Jurkat, Clone E6-1 (cell line): ENCODE data around the gene TRAPPC1.
A peak's percentile ranks its signal among the peaks of the same experiment; 100 is the strongest.

Experiments used
- DNase-seq: peaks from one replicate; pipeline ENCODE4 v3.0.0-alpha.2; 2011; ENCODE audit warnings: low read depth, low spot score
- H3K4me3 ChIP-seq: 2 replicates; pipeline ENCODE4 v1.5.1; 2011; ENCODE audit warnings: mild to moderate bottlenecking, low read length, control low read depth, moderate library complexity

TRAPPC1 gene

DNA sequence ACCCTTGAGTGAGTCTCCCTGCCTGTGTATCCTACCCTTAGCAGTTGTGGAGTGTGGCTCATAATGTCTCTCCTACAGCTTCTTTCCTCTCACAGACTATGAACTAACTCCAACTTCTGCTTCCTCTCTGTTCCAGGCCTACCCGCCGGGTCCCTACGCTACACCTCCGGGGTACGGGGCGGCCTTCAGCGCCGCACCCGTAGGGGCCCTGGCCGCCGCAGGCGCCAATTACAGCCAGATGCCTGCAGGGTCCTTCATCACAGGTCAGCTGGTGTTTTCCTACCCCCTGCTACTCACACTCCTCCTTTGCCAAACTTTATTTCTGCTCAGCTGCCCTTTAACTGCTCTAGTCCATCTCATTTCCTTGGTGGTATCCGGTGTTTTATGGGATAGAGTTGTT is 21.0 kb downstream of the TRAPPC1 start:
- no peak for DNase-seq
- H3K4me3 ChIP-seq: no peak overlapping the region

- no peak for DNase-seq
- no peak overlapping the region for H3K4me3 ChIP-seq
Observed at GRCh38 chr17:7910281-7910680, 21.5 kb downstream of the TRAPPC1 start.

- no peak overlapping the region for H3K4me3 ChIP-seq
- no peak for DNase-seq
Observed at GRCh38 chr17:7909089-7909488, 22.7 kb downstream of the TRAPPC1 start.

GRCh38 chr17:7903154-7904103 is 28.3 kb downstream of the TRAPPC1 start:
- no peak for DNase-seq
- H3K4me3 ChIP-seq: no peak overlapping the region

DNA sequence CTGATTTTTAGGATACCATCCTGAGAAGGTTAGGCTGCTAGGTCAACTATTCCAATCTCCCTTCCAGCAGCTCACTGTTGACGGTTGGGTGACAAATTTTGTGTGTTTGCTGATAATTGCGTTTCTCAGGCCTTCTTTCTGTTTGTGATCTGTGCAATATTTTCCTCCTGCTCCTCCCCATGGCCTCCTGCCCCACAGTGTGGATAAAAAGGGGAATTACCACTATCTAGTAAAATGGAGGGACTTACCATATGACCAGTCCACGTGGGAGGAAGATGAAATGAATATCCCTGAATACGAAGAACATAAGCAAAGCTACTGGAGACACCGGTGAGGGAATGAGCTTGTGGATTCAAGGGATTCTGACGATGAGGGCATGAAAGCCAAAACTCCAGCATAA is 34.0 kb downstream of the TRAPPC1 start:
- no peak for DNase-seq
- H3K4me3 ChIP-seq: no peak overlapping the region

DNA sequence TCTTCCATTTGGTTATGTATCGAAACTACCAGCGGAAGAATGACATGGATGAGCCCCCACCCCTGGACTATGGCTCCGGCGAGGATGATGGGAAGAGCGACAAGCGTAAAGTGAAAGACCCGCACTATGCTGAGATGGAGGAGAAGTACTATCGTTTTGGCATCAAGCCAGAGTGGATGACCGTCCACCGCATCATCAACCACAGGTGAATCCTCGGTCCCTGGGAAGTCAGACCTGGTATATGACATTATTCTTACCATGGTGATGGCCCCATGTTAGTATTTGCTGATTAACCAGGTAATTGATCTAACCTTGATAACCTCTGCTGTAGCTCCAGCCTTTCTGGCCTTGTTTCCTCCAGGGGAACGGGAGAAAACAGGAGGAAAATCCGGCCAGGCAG is 34.7 kb downstream of the TRAPPC1 start:
- no peak for DNase-seq
- H3K4me3 ChIP-seq: no peak overlapping the region

DNA sequence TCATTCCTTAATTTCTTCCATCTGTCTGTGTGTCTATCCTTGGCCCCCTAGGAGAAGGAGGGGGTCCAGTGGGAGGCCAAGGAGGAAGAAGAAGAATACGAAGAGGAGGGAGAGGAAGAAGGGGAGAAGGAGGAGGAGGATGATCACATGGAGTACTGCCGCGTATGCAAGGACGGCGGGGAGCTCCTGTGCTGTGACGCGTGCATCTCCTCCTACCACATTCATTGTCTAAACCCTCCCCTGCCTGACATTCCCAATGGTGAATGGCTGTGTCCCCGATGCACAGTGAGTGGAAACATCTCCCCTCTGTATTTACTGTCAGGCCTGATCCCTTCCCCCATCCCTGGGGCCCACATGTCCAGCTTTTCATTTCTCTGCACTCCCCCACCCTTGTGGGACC is 36.9 kb downstream of the TRAPPC1 start:
- DNase-seq: no peak
- no peak overlapping the region for H3K4me3 ChIP-seq

DNA sequence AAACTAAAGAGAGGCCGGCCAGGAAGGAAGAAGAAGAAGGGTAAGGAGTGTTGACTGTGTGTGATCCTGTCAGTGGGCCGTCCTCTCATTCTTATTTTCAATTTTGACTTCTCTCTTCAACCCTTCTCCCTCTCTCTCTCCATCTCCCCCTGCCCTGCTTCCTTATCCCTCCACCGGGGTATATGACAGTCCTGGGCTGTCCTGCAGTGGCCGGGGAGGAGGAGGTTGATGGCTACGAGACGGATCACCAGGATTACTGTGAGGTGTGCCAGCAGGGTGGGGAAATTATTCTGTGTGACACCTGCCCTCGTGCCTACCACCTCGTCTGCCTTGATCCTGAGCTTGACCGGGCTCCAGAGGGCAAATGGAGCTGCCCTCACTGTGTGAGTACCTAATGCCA is 37.5 kb downstream of the TRAPPC1 start:
- no peak for DNase-seq
- no peak overlapping the region for H3K4me3 ChIP-seq

GRCh38 chr17:7893187-7893880 is 38.4 kb downstream of the TRAPPC1 start:
- no peak overlapping the region for H3K4me3 ChIP-seq
- no peak for DNase-seq

- H3K4me3 ChIP-seq: no peak overlapping the region
Observed at GRCh38 chr17:7889166-7889955, 42.4 kb downstream of the TRAPPC1 start.

GRCh38 chr17:7888184-7888920 is 43.4 kb downstream of the TRAPPC1 start, which contains the start of gene CHD3:
Gene CHD3 (plus strand): TSS chr17:7888789. CDS start chr17:7889001, 212 bp downstream.
- H3K4me3 ChIP-seq: peak within 1 kb of the TSS; percentile 89
- no peak for DNase-seq

More at GRCh38 chr17:7889166-7889955, 42.4 kb downstream of the TRAPPC1 start:
- DNase-seq: no peak

DNA sequence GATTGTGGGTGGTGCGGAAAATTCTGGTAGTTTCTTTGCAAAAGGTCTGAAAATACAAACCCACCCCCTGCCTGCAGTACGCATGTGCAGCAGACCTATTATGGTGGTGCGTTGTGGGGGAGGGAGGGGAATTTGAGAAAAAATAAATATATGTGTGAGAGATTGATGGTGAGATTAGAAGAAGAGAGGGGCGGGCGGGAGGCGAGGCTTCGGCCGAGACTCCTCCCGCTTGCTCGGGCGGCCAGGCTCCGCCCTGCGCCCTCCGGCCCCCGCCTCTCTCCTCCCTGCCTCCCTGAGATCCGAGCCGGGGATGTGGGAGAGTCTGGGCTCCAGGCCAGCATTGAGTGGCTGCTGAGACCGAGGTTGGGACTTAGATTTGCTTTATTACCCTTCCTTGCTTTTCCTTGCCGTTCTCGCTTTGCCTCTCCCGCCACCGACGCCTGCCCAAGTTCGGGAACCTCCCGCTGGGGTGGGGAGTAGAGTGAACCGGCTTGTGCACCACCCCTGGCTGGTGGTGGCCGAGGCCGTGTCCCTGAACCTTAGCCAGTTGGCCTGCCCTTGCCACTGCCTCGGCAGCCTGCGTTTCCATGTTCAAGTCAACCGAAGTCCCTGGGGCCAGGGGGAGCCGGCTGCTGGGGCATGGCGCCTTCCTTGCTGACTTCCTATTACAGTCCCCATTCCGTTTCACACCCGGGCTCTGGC is 44.1 kb downstream of the TRAPPC1 start:
- peak overlapping the region; percentile 89 for H3K4me3 ChIP-seq
- no peak for DNase-seq

GRCh38 chr17:7887038-7887481 is 44.7 kb downstream of the TRAPPC1 start:
- peak; percentile 99 for DNase-seq
- peak overlapping the region; percentile 89 for H3K4me3 ChIP-seq

GRCh38 chr17:7886227-7887037 is 45.3 kb downstream of the TRAPPC1 start:
- peak; percentile 78 for DNase-seq
- peak overlapping the region; percentile 89 for H3K4me3 ChIP-seq

- DNase-seq: no peak
- H3K4me3 ChIP-seq: peak overlapping the region; percentile 89
Observed at GRCh38 chr17:7885367-7886226, 46.1 kb downstream of the TRAPPC1 start.

DNA sequence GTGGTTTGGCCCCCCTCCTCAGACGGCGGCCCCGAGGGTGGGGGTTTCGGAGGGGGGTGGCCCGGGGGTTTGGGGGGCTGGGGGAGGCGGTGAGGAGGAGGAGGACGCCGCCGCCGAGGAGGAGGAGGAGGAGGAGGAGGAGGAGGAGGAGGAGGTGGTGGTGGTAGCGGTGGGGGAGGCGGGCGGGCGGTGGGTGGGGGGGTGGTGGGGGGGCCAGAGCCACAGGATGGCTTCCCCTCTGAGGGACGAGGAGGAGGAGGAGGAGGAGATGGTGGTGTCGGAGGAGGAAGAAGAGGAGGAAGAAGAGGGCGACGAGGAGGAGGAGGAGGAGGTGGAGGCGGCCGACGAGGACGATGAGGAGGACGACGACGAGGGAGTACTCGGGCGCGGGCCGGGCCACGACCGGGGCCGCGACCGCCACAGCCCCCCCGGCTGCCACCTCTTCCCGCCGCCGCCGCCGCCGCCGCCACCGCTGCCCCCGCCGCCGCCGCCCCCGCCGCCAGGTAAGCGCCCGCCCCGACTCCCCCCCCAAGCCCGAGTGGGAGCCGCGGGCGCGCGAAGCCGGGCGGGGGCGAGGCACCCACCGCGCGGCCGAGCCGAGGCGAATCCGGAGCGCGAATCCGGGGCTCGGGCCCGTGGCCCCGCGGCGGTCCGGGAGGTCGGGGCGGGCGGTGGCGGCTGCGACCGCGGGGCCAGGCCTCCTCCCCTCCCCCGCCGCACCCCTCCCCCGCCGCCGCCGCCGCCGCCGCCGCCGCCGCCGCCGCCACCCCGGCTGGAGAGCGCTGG is 47.0 kb downstream of the TRAPPC1 start:
- peak overlapping the region; percentile 89 for H3K4me3 ChIP-seq
- no peak for DNase-seq
